ENCODE results near the gene MAP3K7. TPM values are rescaled to one million over a fixed set of nuclear protein-coding genes. Genes with fewer than 3 reads are reported as not detected.

Gene MAP3K7
- polyA plus RNA-seq, 4 donors, result 45.8 to 57.8 (median 49.5) TPM

DNA sequence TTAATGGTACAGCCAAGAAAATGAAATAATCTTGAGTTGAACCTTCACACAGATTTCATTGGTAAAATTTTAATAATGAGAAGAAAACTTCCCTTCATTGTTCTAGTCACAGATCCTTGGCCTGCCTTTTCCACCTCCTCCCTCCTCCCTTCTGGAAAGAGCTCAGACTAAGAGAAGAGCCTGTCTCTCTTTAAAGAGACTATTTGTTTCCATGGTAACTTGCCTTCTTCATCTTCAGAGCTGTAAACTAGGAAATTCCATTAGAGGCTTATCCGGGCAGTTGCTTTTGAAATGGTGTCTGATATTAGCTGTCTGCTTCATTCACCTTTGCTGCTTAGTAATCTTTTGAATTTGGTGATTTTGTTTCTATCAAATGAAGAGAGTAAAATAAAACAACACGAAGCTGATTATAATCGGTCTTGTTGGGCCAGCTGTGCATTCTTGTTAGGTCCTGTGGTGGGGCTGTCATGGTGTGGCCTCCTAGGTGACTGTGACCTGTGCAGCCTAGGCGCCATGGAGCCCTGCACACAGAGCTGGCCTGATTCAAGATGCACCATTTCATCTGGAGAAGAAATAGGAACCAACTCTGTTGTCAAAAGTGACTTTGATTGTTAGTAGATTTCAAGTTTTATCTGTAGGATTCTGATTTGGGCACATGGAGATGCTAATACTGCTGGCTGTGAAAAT is 96.7 kb downstream of the MAP3K7 start:
- no peak for DNase-seq (ENCODE audit: low read depth in 4 of 4, low spot score in 2 of 4)

DNA sequence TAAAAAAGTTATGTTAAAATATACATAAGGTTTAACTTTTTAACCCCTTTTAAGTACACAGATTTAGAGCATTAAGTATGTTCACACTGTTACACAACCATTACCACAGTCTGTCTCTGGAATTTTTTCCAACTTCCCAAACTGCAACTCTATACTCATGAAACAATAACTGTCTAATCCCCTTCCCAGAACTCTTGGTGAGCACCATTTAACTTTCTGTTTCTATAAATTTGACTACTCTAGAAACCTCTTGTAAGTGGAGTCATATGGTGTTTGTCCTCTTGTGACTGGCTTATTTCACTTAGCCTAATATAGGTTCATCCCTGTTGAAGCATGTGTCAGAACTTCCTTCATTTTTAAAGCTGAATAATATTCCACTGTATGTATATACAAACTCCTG is 98.1 kb downstream of the MAP3K7 start:
- DNase-seq (ENCODE audit: low read depth in 4 of 4, low spot score in 2 of 4), result no peak

DNA sequence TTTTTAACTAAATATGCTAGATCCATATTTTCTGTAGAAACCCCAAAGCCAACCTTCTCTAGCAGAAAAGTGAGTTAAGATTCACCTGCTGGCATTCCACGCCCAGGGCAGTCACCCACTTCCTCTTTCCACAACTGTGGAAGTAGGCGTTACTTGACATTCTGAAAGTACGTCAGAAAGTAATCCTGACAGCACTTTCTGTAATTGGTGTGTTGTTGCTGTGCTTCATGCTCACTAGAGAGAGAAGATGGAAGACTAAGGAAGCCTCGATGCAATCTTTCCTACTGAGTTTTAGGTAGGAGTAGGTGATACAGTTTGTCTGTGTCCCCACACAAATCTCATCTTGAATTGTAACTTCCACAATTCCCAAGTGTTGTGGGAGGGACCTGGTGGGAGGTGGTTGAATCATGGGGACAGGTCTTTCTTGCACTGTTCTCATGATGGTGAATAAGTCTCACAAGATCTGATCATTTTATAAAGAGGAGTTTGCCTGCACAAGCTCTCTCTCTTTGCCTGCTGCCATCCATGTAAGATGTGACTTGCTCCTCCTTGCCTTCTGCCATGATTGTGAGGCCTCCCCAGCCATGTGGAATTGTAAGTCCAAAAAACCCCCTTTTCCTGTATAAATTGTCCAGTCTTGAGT is 101.1 kb downstream of the MAP3K7 start:
- DNase-seq (ENCODE audit: low read depth in 4 of 4, low spot score in 2 of 4), result no peak

DNA sequence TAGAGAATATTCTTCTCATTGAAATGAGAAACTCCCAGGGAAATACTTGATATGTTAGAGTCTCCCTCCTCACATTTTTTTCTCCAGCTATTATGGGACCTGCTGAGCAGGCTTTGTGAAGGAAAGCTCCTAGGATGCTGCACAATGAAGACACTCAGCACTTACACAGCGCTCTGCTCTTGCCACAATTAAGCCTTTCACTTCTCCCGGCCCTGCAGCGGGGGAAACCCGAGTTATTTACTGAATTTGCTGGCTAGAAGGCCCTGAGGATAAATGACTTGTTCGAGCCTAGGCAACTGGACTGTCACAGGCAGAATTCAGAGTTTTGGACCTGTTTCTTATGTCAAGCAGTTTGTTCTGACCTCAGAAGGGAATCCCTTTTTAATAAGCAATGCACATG is 102.0 kb downstream of the MAP3K7 start:
- DNase-seq (ENCODE audit: low read depth in 4 of 4, low spot score in 2 of 4), result no peak

DNA sequence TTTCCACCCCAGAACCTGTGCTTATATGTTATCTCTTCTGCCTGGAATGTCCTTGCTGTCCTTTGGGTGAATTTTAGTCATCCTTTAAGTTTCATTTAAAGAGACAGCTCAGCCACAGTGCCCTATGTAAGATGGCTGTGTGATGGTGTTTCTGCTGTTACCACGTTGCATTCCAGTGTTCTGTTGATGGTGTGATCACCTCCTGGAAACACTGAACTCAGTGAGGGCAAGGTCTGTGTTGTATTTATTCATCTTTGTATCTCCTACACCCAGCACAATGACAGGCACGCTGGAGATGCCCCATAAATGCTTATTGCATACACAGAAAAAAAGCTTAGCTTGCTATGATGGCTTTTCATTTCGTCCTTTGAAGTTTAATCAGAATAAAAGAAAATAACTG is 102.5 kb downstream of the MAP3K7 start:
- no peak for DNase-seq (ENCODE audit: low read depth in 4 of 4, low spot score in 2 of 4)

DNA sequence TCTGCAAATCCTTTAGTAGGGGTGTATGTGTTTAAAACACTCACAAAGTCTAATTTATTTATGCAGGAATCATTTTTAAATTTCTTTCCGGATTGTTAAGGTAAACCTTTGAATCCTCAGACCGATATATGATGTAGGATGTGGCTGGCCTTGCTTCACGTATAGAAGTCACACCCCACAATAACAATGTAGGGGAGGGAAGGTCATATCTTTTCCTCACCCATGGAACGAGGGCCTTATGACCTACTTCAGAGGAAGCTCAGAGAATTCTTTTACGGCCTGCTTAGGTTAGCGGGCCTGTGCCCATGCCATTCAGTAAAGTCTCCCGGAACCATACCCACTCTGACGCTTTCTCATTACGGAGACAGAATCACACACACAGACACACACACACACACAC is 102.9 kb downstream of the MAP3K7 start:
- DNase-seq (ENCODE audit: low read depth in 4 of 4, low spot score in 2 of 4), result no peak

DNA sequence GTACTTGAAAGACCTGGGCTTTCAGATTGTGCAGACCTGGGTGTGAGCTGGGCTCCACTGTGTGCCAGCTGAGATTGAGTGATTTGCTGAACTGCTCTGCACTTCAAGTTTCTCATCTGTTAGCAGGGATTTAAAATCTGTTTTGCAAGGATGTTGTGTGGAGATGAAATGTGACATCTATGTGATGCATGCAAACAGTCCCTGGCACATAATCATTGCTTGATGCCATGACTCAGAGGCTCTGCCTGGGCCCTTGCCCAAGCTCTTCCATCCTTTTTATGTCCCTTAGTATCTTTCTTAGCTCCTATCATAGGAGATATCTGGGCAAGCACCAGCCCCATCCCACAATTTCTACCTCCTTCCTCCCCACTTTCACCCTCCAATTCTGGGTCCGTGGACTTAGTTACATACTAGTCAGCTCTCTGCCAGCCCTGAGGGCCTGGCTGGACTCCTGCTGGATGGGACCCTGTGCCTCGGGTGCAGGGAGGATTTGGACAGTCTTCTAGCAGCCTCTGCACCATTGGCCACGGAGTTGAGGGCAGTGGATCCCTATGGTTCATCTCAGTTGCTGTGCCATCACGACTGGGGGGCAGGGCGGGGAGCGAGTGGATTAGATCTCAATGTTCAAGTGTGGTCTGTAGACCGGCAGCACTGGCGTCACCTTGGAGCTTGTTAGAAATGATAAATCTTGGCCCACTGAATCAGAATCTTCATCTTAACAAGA is 103.6 kb downstream of the MAP3K7 start:
- no peak for DNase-seq (ENCODE audit: low read depth in 4 of 4, low spot score in 2 of 4)

DNA sequence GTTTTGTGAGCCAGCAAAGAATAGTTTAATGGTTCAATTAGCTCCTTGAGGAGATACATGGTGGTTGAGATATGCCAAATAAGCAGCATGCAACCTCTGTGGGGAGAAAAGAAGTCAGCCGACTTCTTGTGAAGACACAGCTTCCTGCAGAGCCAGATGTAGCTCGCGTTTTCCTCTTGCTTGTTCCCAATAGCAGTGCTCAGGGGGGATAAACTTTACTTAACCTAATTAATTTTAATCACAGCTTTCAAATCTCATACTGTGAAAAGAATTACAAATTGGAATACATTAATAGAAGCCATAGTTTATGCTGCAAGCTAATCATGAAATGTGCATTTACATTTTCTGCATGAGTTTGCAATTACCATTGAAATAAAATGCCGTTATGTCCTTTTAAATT is 106.2 kb downstream of the MAP3K7 start:
- no peak for DNase-seq (ENCODE audit: low read depth in 4 of 4, low spot score in 2 of 4)

DNA sequence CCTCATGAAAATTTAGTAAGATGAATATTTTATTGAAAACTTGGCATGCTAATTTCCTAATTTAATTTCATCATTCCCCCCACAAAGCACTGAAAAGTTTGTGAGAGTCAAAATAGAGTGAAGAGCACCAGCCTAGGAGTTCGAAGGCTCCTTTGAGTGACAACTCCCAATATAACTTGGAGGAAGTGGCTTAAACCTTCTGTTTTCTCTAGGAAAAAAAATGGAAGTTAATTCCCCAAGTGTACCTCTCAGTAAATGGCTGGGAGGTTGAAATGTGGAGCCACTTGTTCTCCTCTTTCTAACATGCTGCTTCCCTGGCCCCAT is 107.3 kb downstream of the MAP3K7 start:
- no peak for DNase-seq (ENCODE audit: low read depth in 4 of 4, low spot score in 2 of 4)

DNA sequence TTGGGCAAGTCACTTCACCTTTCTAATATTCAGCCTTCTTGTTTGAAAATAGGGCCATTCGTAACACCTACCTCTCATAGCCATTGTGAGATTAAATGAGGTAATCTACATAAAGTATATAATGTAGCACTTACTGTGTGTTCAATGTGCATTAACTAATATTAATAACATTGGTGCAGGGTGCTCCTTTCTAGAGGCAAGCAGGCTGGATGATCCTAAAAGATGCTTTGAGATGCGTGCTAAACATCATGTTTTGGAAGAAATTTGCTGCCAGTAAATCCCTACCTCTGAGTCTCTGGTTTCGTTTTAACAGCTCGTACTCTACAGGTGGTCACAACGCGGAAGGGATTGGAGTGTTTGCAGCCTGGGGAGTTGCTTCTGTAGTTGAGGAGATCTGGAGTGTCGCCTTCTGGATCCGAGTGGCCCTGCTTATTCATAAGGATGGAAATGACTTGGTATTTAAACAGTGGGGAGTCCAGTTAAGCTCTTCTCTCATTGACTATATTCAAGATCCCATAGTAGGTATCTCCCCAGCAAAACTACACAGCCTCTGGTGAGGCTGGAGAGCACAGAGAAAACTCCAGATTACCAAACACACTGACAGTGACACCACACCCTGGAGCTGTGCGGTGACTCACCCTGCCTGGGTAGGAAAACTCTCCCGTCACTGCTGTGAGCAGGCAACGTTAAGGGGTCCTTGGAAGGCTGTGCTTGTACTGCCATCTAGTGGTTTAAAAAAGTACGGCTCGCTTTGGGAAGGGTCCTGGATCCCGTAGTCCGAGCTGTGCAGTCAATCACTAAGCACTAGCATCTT is 107.9 kb downstream of the MAP3K7 start:
- peak; percentile 71 to 84 (median 77) for DNase-seq (ENCODE audit: low read depth in 4 of 4, low spot score in 2 of 4)

DNA sequence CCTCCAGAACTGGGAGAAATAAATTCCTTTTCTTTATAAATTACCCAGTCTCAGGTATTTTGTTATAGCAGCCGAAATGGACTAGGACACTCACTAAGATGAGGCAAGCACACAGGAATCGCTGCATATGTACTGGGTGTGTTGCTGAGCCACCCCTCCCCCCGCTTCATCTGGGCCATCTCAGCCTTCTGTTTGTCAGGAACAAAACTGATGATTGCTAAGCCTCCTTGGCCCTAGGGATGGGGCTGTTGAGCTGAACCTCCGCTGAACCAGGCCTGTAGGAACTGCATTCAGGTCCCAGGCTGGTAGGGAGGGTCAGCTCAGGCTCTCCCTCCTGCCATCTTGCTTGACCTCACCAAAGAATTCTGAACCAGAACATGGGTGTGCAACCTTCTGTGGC is 108.6 kb downstream of the MAP3K7 start:
- no peak for DNase-seq (ENCODE audit: low read depth in 4 of 4, low spot score in 2 of 4)

DNA sequence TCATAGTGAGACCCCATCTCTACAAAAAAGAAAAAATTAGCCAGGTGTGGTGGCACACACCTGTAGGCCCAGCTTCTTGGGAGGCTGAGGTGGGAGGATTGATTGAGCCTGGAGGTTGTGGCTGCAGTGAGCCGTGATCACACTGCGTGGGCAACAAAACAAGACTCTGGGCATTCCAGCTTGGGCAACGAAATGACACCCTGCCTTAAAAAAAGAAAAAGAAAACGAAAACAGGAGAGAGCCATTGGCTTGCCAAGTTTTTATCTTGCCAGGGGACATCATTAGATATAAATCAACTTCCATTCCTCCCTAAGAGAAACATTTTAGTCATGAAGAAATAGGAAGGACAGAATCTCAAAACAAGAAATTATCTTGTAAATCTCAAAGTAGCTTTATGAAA is 109.5 kb downstream of the MAP3K7 start:
- no peak for DNase-seq (ENCODE audit: low read depth in 4 of 4, low spot score in 2 of 4)

DNA sequence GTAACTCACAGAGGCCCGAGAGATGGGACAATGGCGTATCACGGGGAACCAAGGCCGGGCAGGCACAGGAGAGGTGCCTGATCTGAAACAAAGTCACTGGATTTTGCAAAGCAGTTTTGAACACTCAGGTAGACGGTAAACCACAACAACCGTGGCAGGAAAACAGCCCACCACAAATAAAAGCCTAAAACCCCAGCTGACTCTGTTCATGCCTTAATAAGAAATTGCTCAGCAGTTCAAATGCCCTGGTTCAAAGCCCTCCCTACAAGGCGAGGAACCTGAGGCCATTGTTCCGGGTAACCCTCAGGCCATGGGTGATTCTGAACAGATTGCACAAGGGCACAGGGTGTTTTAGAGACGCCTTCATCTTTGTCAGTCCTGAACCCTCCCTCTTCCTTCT is 114.2 kb downstream of the MAP3K7 start:
- DNase-seq (ENCODE audit: low read depth in 4 of 4, low spot score in 2 of 4), result no peak

DNA sequence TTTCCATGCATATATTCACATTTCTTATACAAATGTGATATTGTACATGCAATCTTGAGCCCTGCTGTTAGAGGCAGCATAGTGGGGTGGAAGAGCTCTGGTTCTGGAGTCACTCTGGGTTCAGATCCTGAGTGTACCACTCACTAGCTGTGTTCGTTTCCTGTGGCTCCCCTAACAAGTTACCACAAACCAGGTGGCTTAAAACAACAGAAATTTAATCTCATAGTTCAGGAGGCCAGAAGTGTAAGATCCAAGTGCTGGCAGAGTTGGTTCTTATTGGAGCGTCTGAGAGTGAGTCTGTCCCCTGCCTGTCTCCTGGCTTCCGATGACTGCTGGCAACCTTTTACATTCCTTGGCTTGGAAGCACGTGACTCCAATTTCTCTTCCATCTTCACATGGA is 115.6 kb downstream of the MAP3K7 start:
- DNase-seq (ENCODE audit: low read depth in 4 of 4, low spot score in 2 of 4), result no peak

DNA sequence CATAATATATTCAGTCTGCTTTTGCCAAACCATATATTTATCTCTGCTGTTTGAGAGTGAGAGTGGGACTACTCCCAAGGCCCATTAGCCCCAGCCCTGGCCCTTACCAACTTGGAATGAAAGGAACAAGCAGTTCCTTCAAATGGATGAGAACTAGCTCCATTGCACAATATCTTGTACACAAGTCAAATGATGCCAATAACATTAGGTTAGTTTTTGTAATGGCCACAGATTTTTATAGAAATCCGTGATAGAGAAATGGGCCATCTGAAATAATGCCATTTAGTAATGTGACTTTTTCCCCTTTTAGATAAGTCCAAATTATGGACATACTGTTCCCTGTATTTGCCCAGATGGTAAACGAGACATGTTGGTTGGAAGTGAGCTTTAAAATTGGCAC is 117.0 kb downstream of the MAP3K7 start:
- DNase-seq (ENCODE audit: low read depth in 4 of 4, low spot score in 2 of 4), result no peak

DNA sequence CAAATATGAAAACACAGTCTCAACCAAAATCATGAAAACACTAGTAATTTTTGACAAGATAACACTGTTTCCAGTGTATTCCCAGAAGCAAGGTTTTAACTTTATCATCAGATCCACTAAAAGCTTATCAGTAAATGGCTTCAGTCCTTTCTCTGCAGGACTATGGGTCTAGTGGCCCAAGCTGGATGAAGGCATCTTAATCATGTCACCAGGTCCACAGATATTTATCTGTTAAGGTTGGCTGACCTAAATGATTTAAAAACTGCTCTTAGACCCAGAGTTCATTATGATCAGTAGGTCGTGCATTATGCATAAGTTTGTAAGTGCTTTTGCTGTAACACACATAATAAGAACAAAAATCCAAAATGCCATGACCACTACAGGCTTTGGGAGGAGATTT is 118.0 kb downstream of the MAP3K7 start:
- no peak for DNase-seq (ENCODE audit: low read depth in 4 of 4, low spot score in 2 of 4)

DNA sequence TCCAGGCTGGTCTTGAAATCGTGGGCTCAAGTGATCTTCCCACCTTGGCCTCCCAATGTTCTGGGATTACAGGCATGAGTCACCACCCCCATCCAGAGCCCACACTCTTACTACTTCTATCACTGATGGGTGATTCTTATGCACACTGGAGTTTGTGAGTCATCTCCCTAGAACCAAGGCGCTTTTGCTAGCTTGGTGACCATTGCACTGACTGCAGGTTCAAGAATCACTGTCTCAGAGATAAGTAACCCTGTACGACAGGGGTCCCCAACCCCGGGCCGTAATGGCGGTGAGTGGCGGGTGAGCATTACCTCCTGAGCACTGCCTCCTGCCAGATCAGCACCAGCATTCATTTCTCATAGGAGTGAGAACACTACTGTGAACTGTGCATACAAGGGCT is 118.8 kb downstream of the MAP3K7 start:
- no peak for DNase-seq (ENCODE audit: low read depth in 4 of 4, low spot score in 2 of 4)

DNA sequence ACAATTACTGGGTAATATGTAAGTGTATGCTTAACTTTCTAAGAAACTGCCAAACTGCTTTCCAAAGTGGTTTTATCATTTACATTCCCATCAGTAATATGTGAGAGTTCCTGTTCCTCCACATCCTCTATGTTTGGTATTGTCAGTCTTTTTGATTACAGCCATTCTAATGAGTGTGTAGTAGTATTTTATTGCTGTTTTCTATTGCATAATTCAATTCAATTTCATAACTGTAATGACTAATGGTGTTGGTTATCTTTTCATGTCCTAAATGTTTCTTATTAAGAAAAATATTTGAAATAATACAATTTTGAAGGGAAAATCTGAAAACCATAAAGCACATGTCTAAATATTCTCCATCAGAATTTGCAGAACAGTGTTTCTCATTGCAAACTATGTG is 119.3 kb downstream of the MAP3K7 start:
- DNase-seq (ENCODE audit: low read depth in 4 of 4, low spot score in 2 of 4), result no peak

DNA sequence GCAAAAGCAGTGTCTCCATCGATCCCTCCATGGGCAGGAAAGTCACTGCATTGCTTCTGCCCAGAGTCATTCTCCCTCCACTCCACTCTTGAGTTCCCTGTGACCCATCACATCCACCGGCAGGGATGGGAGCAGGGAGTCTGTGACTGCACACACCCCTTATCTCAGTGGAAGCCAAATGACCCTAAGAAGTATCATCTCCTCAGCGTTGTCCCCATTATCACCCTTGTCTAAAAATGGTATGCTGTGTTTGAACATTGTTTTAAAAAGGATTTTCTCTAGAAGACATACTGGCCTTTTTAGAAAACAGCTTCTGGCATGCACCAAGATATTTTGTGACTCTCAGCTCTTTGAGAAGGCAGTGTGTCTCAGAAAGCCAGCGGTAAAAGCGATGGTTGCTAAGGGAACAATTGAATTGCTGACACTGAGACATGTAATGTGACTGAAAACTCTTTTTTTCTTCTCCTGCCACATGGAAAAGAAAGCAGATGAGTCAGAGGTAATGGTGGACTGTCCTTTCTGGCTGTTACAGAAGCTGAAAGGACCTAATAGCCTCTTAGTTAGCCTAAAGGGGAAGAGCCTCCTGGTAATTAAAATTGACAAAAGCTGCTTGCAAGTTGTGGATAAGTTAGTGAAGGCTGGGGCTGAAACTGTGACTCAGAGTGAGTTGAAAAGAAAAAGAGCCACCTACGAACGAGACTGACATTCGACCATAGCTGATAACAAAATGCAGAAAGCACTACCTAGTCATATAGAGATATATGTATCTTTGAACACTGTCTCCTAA is 120.5 kb downstream of the MAP3K7 start:
- DNase-seq (ENCODE audit: low read depth in 4 of 4, low spot score in 2 of 4), result no peak

DNA sequence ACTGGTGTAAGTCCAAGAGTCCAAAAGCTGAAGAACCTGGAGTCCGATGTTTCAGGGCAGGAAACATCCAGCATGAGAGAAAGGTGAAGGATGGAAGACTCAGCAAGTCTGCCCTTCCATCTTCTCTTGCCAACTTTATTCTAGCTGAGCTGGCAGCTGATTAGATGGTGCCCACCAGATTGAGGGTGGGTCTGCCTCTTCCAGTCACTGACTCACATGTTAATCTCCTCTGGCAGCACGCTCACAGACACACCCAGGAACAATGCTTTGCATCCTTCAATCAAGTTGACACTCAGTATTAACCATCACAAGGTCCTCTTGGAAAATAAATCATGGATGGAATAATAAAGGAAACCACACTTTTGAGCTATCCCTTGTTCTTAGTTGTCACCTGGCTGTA is 121.2 kb downstream of the MAP3K7 start:
- DNase-seq (ENCODE audit: low read depth in 4 of 4, low spot score in 2 of 4), result no peak

DNA sequence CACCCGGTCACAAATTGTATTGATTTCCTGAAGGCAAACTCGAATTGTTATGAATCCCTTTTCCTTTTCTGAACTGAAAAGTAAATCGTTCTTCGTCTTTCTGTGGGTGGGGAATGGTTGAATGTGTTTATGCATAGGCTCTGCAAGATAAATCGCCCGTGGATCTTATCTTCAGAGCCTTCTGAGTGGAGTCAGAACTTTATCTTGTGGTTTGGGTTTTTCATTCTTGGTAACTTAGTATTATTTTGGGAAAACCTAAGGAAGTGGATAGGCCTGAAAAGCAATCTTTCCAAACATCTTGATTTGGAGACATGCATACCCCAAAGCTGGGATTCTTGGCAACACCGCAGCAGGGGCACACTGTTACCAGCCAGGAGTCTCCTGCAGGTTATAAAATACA is 122.4 kb downstream of the MAP3K7 start:
- DNase-seq (ENCODE audit: low read depth in 4 of 4, low spot score in 2 of 4), result no peak
